RWPE1 (cell line): ENCODE results near the gene MRGPRX3.
A peak's percentile ranks its signal among the peaks of the same experiment; 100 is the strongest.

ENCODE experiments used
- CTCF ChIA-PET: fragments of 350-600 bp; sonication (Branson Sonifier 250); formaldehyde crosslinking; extraction: SDS; loops from one replicate; lab custom pipeline; 2021; lab: Yijun Ruan, JAX
- POLR2A ChIA-PET: fragments of 400-600 bp; formaldehyde crosslinking; extraction: SDS; loops from one replicate; lab custom pipeline; 2020; ENCODE audit warnings: antibody characterized with exemption; ENCODE audit not compliant: low non-redundant PET; lab: Yijun Ruan, JAX
- DNase-seq: peaks from one replicate; pipeline ENCODE4 v3.0.0; 2012; ENCODE audit warnings: low spot score
- H3K27ac ChIP-seq: fragments of 450-650 bp; 2 replicates; pipeline ENCODE4 v1.5.1; 2017
- TF ChIP-seq, protein P1 (sequence below): fragments of 450-650 bp; conservative IDR thresholded peaks from 2 replicates; pipeline ENCODE4 v1.5.1; 2017; ENCODE audit warnings: low read depth, mild to moderate bottlenecking

The MRGPRX3 gene

DNA sequence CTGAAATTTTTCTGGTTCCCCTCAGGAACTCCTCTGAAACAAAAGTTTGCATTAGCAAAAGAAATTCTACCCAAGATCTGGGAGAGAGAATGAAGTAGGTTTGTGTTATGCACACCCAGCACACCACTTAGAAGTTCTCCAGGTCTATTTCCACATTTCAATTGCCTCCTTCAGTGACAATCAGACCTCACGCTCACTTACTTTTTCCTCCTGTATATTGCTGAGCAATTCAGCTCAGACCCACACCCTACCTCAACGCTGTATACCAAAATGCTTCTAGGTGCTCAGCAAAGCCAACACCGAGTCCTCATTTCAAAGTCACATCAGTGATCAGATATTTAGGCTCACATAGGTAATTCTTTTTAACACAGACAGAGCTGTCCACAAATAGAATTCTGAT, 19.2 kb downstream of the MRGPRX3 start:
- TF ChIP-seq, protein P1, sequence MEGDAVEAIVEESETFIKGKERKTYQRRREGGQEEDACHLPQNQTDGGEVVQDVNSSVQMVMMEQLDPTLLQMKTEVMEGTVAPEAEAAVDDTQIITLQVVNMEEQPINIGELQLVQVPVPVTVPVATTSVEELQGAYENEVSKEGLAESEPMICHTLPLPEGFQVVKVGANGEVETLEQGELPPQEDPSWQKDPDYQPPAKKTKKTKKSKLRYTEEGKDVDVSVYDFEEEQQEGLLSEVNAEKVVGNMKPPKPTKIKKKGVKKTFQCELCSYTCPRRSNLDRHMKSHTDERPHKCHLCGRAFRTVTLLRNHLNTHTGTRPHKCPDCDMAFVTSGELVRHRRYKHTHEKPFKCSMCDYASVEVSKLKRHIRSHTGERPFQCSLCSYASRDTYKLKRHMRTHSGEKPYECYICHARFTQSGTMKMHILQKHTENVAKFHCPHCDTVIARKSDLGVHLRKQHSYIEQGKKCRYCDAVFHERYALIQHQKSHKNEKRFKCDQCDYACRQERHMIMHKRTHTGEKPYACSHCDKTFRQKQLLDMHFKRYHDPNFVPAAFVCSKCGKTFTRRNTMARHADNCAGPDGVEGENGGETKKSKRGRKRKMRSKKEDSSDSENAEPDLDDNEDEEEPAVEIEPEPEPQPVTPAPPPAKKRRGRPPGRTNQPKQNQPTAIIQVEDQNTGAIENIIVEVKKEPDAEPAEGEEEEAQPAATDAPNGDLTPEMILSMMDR = no peak
- ChIA-PET POLR2A (no interaction called here), CTCF (interaction anchor here (0.7 kb wide), 1 partner anchor 1238 kb away, joined by 3 read pairs; no protein-coding TSS in a partner anchor)
- no peak overlapping the region for H3K27ac ChIP-seq
- DNase-seq = no peak

DNA sequence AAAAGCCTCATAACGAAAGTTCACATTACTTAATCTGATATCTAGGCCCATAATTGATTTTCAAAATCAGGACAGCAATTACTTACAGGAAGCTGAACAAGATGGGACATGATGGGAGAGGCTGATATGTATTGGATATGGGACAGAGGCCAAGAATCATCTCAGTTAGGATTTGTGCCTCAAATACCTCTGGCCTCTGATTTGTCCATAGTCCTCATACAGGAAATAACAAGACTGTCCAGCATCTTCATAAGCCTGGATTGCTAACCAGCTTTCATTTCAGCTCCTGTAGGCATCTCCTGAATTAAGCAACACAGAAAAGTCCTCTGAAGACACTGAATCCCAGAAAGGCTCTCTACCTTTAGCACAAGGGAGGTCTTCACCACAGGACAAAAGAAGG, 36.0 kb downstream of the MRGPRX3 start:
- CTCF ChIA-PET = no interaction called here
- TF ChIP-seq, protein P1 = no peak
- no peak for DNase-seq
- H3K27ac ChIP-seq = no peak overlapping the region
- POLR2A ChIA-PET = no interaction called here

DNA sequence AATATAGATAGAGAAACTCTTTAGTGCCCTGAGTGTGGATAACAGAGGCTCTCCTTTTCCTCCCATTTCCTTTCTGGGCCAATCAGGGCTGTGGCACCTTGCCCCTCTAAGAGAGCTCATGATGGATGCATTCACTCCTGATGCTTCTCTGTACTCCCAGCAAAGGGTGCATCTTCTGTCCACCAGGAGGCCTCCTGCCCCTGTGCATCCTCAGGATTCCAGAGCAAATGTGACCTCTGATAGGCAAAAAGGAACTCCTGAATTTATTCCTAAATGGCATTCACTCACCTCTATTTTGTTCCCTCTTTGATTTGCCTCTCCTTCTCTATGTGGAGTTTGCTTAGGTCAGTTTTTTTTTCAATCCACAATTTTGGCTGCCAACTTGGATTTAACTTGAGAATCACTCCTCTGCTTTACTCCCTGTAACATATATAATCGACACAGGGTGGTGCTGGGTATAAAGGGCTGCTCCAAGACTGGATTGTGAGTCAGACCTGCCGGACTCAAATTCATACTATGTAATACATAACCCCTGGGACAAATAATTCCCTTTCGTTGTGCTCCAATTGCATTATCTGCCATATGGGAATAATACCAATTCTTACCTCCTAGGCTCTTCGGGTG, 39.1 kb downstream of the MRGPRX3 start:
- DNase-seq = peak; percentile 25
- ChIA-PET POLR2A (no interaction called here), CTCF (interaction anchor here (0.5 to 1.0 kb wide), 7 partner anchors 32 to 890 kb away, joined by 3 to 4 read pairs (median 3); no protein-coding TSS in a partner anchor)
- no peak overlapping the region for H3K27ac ChIP-seq
- TF ChIP-seq, protein P1 = peak; percentile 66

DNA sequence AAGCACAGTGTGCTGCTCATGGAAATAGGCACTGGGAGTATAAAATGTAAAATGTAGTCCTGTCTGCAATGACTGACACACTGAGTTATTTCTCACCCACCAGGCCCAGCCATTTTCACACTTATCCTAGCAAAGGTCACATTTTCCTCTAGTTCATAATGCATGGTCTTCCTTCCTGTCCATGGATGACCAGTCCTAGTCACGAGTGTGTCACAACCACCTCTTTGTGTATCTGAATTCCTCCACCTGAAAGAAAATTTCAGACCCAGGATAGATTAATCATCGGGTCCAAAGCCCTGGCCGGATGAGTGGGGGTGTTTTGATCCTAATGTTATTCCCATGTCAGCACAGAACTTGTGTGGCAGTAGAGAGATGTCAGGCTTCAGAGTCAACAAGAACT, 40.3 kb downstream of the MRGPRX3 start, which contains the start of gene MRGPRX4:
Gene MRGPRX4, plus strand, starts transcription at position 172 of the 400 bp plus-strand sequence. CDS start 420 bp downstream, outside the sequence.
- TF ChIP-seq, protein P1 = no peak
- no peak for DNase-seq
- POLR2A ChIA-PET = no interaction called here
- CTCF ChIA-PET = interaction anchor here (0.6 to 1.0 kb wide), 4 partner anchors 58 to 1262 kb away, joined by 3 to 5 read pairs (median 4); no protein-coding TSS in a partner anchor
- no peak within 1 kb of the TSS for H3K27ac ChIP-seq

DNA sequence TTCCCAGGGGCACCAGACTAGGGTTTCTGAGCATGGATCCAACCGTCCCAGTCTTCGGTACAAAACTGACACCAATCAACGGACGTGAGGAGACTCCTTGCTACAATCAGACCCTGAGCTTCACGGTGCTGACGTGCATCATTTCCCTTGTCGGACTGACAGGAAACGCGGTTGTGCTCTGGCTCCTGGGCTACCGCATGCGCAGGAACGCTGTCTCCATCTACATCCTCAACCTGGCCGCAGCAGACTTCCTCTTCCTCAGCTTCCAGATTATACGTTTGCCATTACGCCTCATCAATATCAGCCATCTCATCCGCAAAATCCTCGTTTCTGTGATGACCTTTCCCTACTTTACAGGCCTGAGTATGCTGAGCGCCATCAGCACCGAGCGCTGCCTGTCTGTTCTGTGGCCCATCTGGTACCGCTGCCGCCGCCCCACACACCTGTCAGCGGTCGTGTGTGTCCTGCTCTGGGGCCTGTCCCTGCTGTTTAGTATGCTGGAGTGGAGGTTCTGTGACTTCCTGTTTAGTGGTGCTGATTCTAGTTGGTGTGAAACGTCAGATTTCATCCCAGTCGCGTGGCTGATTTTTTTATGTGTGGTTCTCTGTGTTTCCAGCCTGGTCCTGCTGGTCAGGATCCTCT, 41.0 kb downstream of the MRGPRX3 start:
- H3K27ac ChIP-seq = no peak overlapping the region
- POLR2A ChIA-PET = no interaction called here
- TF ChIP-seq, protein P1 = no peak
- no peak for DNase-seq
- CTCF ChIA-PET = interaction anchor here (0.6 kb wide), 1 partner anchor 1158 kb away, joined by 4 read pairs; no protein-coding TSS in a partner anchor
